Activated CD8-positive, alpha-beta memory T cell treated with anti-CD3 and anti-CD28 coated beads, Interleukin-2, amount 50 U/mL, for 24 hours (primary cell): ENCODE results near the gene SEPTIN11.

Source experiments
- DNase-seq: peaks from one replicate; pipeline ENCODE4 v3.0.0-alpha.2; 2020; ENCODE audit errors: extremely low read depth

The SEPTIN11 gene

GRCh38 chr4:76980261-76980660, 30.7 kb downstream of the SEPTIN11 start:
- DNase-seq = no peak

- DNase-seq = no peak
Observed at GRCh38 chr4:76981644-76982043, 32.1 kb downstream of the SEPTIN11 start.

- DNase-seq = no peak
Observed at GRCh38 chr4:76982638-76983584, 33.4 kb downstream of the SEPTIN11 start.

GRCh38 chr4:76984127-76984526, 34.6 kb downstream of the SEPTIN11 start:
- DNase-seq = no peak

- DNase-seq = no peak
Observed at GRCh38 chr4:76984788-76985211, 35.2 kb downstream of the SEPTIN11 start.

- no peak for DNase-seq
Observed at GRCh38 chr4:76987153-76987591, 37.6 kb downstream of the SEPTIN11 start.

GRCh38 chr4:76987685-76988084, 38.1 kb downstream of the SEPTIN11 start:
- no peak for DNase-seq

GRCh38 chr4:76989391-76990061, 40.0 kb downstream of the SEPTIN11 start:
- peak; percentile 27 for DNase-seq

GRCh38 chr4:76990288-76991080, 40.9 kb downstream of the SEPTIN11 start:
- no peak for DNase-seq

- DNase-seq = no peak
Observed at GRCh38 chr4:76991161-76991660, 41.7 kb downstream of the SEPTIN11 start.

- no peak for DNase-seq
Observed at GRCh38 chr4:76993787-76994641, 44.5 kb downstream of the SEPTIN11 start.

GRCh38 chr4:76995776-76996175, 46.2 kb downstream of the SEPTIN11 start:
- DNase-seq = no peak

- no peak for DNase-seq
Observed at GRCh38 chr4:76996445-76996844, 46.9 kb downstream of the SEPTIN11 start.

GRCh38 chr4:76997077-76997476, 47.5 kb downstream of the SEPTIN11 start:
- no peak for DNase-seq

- DNase-seq = no peak
Observed at GRCh38 chr4:76997532-76997931, 48.0 kb downstream of the SEPTIN11 start.

GRCh38 chr4:76998251-76998901, 48.8 kb downstream of the SEPTIN11 start:
- DNase-seq = no peak
